Measurements from ENCODE around the gene UBE2QL1.
A peak's percentile ranks its signal among the peaks of the same experiment; 100 is the strongest.

Gene UBE2QL1

GRCh38 chr5:6480133-6481051 lies 31.7 kb downstream of the UBE2QL1 start:
- DNase-seq: no peak

- DNase-seq: no peak
Measured at GRCh38 chr5:6482735-6483134, 34.1 kb downstream of the UBE2QL1 start.

- DNase-seq: no peak
Measured at GRCh38 chr5:6483880-6484382, 35.3 kb downstream of the UBE2QL1 start.

DNA sequence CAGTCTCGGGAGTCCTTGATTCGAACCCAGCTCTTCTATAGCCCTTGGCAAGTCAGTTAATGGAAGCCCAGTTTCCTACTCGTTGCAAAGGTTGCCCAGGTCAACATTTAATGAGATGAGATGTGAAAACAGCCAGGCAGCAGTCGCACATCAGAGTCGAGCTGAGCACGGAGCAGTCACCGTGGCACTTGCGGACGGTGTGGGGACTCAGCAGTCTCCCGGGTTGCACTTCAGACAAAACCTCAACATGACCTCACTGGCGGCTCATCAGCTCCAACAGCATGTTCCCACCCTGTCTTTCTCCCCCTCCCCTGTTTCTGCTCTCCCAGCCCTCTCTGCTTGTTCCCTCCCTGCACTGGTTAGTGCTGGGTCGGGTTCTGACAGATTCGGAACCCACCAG lies 35.8 kb downstream of the UBE2QL1 start:
- no peak for DNase-seq

DNA sequence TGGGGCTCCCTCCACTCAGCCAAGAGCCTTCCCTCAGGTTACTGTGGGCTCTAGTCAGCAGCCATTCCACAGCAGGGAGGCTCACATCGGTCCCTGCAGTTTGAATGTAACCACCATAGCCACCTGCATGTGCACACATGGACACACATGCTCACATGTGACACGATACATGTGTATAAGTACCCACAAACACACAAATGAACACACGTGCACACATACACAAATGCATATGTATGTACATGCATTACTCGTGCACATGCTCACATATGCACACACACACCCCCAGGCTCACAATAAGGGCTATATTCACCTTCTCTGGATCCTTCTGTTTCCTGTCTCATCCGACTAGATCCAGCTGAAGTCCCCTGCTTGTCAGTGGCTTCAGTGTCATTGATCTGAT lies 36.2 kb downstream of the UBE2QL1 start:
- DNase-seq: no peak

- no peak for DNase-seq
Measured at GRCh38 chr5:6485441-6485840, 36.8 kb downstream of the UBE2QL1 start.

DNA sequence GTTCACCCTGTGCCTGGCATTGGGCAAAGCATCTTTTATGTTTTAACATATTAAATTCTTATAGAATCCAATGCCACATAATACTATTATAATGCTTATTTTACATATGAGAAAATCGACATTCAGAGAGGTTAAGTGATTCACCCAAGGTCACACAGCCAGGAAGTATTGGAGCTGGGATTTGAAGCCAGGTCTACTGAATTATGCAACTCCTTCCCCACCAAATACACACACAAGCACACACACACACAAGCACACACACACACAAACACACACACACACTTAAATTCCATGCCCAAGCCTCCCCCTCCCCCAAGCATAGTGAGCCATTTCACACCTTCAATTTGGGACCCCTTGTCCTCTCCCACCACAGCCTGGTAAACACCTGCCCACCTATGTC lies 37.4 kb downstream of the UBE2QL1 start:
- DNase-seq: no peak

DNA sequence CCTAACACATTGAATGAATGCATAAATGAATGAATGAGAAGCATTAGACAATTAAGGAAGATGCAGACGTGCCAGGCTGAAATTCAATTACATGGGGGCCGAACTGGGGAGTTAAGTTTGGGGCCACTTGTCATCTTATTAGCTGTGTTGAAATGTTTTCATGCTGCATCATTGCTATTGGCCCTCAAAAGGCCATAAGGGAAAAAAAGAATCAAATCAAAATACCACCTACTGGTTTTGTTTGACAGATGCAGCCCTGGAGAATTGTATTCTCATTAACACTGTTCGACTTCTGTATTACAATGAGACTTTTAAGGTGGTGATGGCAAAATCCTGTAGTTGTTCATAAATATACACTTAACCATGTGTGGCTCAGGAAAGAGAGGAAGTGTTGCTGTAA lies 38.4 kb downstream of the UBE2QL1 start:
- no peak for DNase-seq

GRCh38 chr5:6488021-6488420 lies 39.4 kb downstream of the UBE2QL1 start:
- DNase-seq: no peak

GRCh38 chr5:6489643-6490185 lies 41.1 kb downstream of the UBE2QL1 start:
- DNase-seq: no peak

- no peak for DNase-seq
Measured at GRCh38 chr5:6490246-6490645, 41.6 kb downstream of the UBE2QL1 start.

GRCh38 chr5:6490693-6491092 lies 42.0 kb downstream of the UBE2QL1 start:
- no peak for DNase-seq

- peak; percentile 18 for DNase-seq
Measured at GRCh38 chr5:6491196-6491918, 42.7 kb downstream of the UBE2QL1 start.

DNA sequence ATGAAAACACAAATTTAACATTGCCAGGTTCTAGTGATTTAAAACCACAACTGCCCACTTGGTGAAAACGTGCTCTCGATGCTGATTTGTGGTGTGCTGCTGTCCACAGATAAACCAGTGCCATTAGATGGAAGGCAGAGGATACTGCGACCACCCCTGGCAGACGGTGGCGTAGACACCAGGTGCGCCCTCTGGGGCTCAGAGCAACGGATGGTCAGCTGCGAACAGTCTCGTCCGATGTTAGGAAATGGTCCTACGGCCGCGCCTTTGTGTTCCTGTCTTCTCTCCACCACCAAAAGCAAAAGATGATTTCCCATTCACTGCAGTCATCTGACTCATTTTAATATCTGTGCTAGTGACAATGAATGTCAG lies 43.2 kb downstream of the UBE2QL1 start:
- DNase-seq: peak; percentile 4

GRCh38 chr5:6492934-6493333 lies 44.3 kb downstream of the UBE2QL1 start:
- DNase-seq: peak; percentile 36

DNA sequence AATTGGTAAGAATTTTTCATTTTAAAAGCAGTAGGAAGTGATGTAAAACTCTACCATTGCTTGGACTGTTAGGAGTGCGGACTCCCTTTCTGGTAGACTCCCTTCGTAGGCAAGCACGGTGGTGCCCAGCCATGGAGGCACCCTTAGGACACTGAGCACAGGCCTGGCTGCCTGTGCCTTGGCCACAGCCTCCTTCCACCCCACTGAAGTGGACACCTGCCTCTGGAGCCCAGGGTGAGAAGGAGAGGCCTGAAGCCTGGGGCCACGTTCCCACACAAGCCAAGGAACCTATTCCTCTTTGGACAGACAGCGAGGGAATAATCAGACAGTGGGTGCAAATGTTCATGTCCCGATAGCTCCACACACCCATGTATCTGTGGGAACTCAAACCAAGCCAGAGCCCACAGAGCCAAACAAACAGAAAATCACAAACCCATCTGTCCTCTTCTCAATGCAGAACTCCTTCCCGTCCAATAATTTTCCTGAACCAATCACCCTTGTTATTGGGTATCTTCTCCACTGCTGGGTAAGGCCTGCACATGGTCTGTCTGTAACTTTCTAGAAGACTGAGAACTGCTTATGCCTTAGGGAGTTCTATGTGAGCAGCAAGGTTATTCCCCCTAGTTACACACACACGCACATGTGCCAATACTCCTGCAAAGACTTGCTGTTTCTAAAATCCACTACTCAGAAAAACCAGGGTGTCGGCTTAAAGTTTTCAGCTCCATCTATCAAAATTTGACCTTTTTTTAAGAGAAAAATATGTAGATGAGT lies 45.2 kb downstream of the UBE2QL1 start:
- DNase-seq: peak; percentile 32

GRCh38 chr5:6494939-6495338 lies 46.3 kb downstream of the UBE2QL1 start:
- no peak for DNase-seq

DNA sequence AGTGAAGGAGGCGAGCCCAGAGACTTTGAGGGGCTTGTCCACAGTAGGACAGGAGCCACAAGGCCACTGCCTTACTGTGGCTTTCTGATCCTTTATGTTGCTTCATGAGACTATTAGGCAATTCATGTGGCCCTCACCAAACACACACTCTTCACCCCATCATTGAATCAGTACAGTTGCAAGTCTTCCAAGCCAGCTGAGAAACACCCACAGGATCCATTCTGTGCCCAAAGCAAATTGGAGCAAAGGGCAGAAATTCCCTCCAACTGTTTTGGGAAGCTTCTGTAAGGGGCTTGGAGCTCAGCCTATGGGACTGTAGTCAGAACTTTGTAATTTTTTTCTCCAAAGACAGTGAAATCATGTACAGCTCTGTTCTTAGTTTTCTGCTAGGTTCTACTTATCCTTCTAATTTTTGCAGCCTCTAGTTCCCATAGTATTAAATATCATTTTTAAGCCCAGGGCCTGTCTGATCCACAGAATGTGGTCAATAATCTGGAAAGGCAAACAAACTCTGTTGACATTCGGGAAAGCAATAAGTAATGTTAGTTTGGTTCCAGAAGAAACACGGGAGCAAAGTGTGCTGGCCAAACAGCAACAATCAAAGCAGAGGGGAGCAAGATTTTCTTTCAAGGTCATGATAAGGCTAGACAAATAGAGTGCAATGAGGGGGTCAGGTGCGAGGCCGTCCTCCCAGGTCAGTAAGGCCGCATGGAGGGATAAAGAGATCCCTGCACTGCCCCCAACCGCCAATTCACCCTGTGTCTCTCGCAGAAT lies 47.0 kb downstream of the UBE2QL1 start:
- DNase-seq: no peak

- DNase-seq: no peak
Measured at GRCh38 chr5:6496207-6496584, 47.5 kb downstream of the UBE2QL1 start.

DNA sequence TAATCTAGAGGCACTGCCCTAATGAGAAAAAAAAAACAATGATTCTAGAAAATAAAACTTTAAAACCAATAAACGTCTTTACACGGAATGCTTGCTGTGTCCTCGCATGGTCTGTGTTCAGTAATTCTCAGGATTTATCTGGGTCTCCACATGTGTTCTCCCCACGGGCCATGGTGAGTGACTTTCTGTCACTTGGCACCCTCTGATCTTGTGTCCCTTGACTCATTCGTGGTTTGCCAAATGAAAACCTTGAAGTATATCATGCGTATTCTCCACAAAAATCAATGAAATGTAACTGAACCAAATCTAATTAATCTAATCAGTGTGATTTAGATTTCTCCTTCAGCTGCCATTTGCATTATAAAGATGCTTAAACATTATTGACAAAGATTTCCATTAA lies 48.0 kb downstream of the UBE2QL1 start:
- no peak for DNase-seq

DNA sequence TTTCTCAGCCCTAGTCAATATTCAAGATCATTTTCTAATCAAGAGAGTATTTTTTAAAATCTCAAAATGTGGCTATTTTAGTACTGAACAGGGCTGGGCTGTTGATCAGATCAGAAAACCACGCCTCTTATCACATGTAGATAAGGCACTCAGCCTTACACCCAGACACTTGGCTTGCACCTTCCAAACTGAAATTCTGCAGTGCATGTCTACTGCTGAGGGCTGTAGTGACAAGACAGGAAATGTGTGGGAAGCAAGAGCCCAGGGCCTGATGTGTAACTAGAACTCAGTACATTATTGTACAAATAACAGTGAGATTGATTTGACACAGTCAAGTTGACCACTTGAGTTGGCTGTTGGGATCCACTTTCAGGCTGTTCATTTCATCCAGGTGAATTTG lies 48.6 kb downstream of the UBE2QL1 start:
- DNase-seq: no peak

DNA sequence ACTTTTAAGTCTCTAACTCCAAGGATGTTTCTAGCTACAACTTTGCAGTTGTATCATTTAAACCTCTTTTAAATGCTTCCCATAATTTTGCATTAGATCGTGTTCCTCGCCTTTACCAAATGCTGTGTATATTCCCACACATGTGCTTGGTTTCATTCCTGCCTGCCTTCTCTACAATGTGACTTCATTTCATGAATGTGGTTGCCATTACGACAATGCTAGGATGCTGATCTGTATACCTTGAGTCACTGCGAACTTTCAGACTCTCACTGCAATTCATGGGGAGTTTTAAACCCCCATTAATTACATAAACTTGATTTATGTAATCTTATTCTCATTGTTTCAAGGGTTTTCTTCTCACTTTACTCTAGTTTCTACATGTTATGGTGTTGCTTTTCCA lies 50.3 kb downstream of the UBE2QL1 start:
- DNase-seq: no peak

Data from activated CD8-positive, alpha-beta memory T cell treated with anti-CD3 and anti-CD28 coated beads, Interleukin-2, amount 50 U/mL, for 48 hours (primary cell).